SK-N-MC (cell line): Measurements from ENCODE around the gene MPRIP.

Experiments used
- DNase-seq: peaks from one replicate; pipeline ENCODE4 v3.0.0-alpha.2; 2011; ENCODE audit warnings: low read depth, low spot score
- H3K27ac ChIP-seq: fragments of 200-600 bp; sonication (generic); 2 replicates; pipeline ENCODE4 v1.5.1; 2016; ENCODE audit warnings: mixed run types
- H3K36me3 ChIP-seq: fragments of 200-600 bp; sonication (generic); 2 replicates; pipeline ENCODE4 v1.6.1; 2017; ENCODE audit warnings: antibody characterized with exemption, low read length, mixed read lengths; ENCODE audit not compliant: insufficient read depth
- H3K4me3 ChIP-seq: fragments of 200-600 bp; sonication (generic); 2 replicates; pipeline ENCODE4 v1.5.1; 2016
- H3K9ac ChIP-seq: fragments of 200-600 bp; sonication (generic); 2 replicates; pipeline ENCODE4 v1.8.0; 2017; ENCODE audit warnings: mixed run types, mixed read lengths; ENCODE audit not compliant: insufficient read length
- H3K9me3 ChIP-seq: fragments of 200-600 bp; sonication (generic); 2 replicates; pipeline ENCODE4 v1.6.1; 2017; ENCODE audit warnings: low read depth, mild to moderate bottlenecking, antibody characterized with exemption, low read length, moderate library complexity, mixed read lengths
- EZH2 ChIP-seq: fragments of 200-600 bp; sonication (generic); IDR thresholded peaks from one replicate; pipeline ENCODE4 v1.6.1; 2017; ENCODE audit warnings: antibody characterized with exemption
- FOXP2 ChIP-seq: optimal IDR thresholded peaks from 2 replicates; pipeline ENCODE3; 2011; ENCODE audit warnings: mild to moderate bottlenecking, moderate library complexity; ENCODE audit not compliant: insufficient read depth; ENCODE audit errors: extremely low read length, control extremely low read depth
- POLR2AphosphoS5 ChIP-seq: IDR thresholded peaks from 2 replicates; pipeline ENCODE4 v1.6.1; 2012; ENCODE audit warnings: mild to moderate bottlenecking, low read depth, low read length, borderline replicate concordance

Gene MPRIP

GRCh38 chr17:17088541-17089525, 46.6 kb downstream of the MPRIP start:
- Histone ChIP-seq H3K4me3 (no peak overlapping the region), H3K36me3 (no peaks in the 10 kb centered on the region; the same call in 1 of the 2 replicates), H3K9me3 (no peaks in the 10 kb centered on the region), H3K9ac (no peak overlapping the region), H3K27ac (no peak overlapping the region)
- DNase-seq, result no peak
- TF ChIP-seq FOXP2 (no peak), POLR2AphosphoS5 (no peak), EZH2 (no peak)

GRCh38 chr17:17089796-17090641, 47.8 kb downstream of the MPRIP start:
- Histone ChIP-seq H3K9me3 (no peaks in the 10 kb centered on the region), H3K27ac (no peak overlapping the region), H3K9ac (no peak overlapping the region), H3K4me3 (no peak overlapping the region), H3K36me3 (no peaks in the 10 kb centered on the region; the same call in 1 of the 2 replicates)
- DNase-seq, result no peak
- TF ChIP-seq POLR2AphosphoS5 (no peak), FOXP2 (no peak), EZH2 (no peak)

GRCh38 chr17:17090642-17091103, 48.4 kb downstream of the MPRIP start:
- TF ChIP-seq FOXP2 (no peak), POLR2AphosphoS5 (no peak), EZH2 (no peak)
- Histone ChIP-seq H3K36me3 (no peaks in the 10 kb centered on the region; the same call in 1 of the 2 replicates), H3K9ac (no peak overlapping the region), H3K4me3 (no peak overlapping the region), H3K9me3 (no peaks in the 10 kb centered on the region), H3K27ac (no peak overlapping the region)
- no peak for DNase-seq

- no peak for DNase-seq
- no peaks in the 10 kb centered on the region for H3K9me3 ChIP-seq
- no peak overlapping the region for H3K27ac ChIP-seq
- H3K36me3 ChIP-seq, result no peaks in the 10 kb centered on the region; the same call in 1 of the 2 replicates
- H3K9ac ChIP-seq, result no peak overlapping the region
- H3K4me3 ChIP-seq, result no peak overlapping the region
- TF ChIP-seq FOXP2 (no peak), EZH2 (no peak), POLR2AphosphoS5 (no peak)
Measured at GRCh38 chr17:17091276-17091675, 49.0 kb downstream of the MPRIP start.

- no peak for DNase-seq
- no peak overlapping the region for H3K9ac ChIP-seq
- no peak for TF ChIP-seq EZH2
- TF ChIP-seq FOXP2, result no peak
- TF ChIP-seq POLR2AphosphoS5, result no peak
- no peak overlapping the region for H3K27ac ChIP-seq
- H3K4me3 ChIP-seq, result no peak overlapping the region
- H3K9me3 ChIP-seq, result no peaks in the 10 kb centered on the region
- no peaks in the 10 kb centered on the region; the same call in 1 of the 2 replicates for H3K36me3 ChIP-seq
Measured at GRCh38 chr17:17091856-17092756, 49.8 kb downstream of the MPRIP start.

GRCh38 chr17:17093764-17094163, 51.5 kb downstream of the MPRIP start:
- no peaks in the 10 kb centered on the region; the same call in 1 of the 2 replicates for H3K36me3 ChIP-seq
- no peak overlapping the region for H3K4me3 ChIP-seq
- H3K9ac ChIP-seq, result no peak overlapping the region
- TF ChIP-seq POLR2AphosphoS5, result no peak
- H3K9me3 ChIP-seq, result no peaks in the 10 kb centered on the region
- no peak for DNase-seq
- H3K27ac ChIP-seq, result no peak overlapping the region

- H3K9ac ChIP-seq, result no peak overlapping the region
- no peaks in the 10 kb centered on the region for H3K36me3 ChIP-seq
- DNase-seq, result no peak
- TF ChIP-seq EZH2 (no peak), FOXP2 (no peak), POLR2AphosphoS5 (no peak)
- no peaks in the 10 kb centered on the region for H3K9me3 ChIP-seq
- no peak overlapping the region for H3K27ac ChIP-seq
- H3K4me3 ChIP-seq, result no peak overlapping the region
Measured at GRCh38 chr17:17096438-17097178, 54.4 kb downstream of the MPRIP start.
